ENCODE measurements around the gene AFF1. TPM values are rescaled to one million over a fixed set of nuclear protein-coding genes. Genes with fewer than 3 reads are reported as not detected.

AFF1 gene
- total RNA-seq, 3 donors from 2014 or later: 67.2 to 80.5 (median 70.5) TPM

- H3K27ac ChIP-seq: no peak overlapping the region
- TF ChIP-seq POLR2AphosphoS5 (IDR thresholded peaks at IDR 0.05) (no peak), CTCF (IDR thresholded peaks at IDR 0.05) (no peak), POLR2A (IDR thresholded peaks at IDR 0.05) (no peak)
- intact Hi-C loops (cut with DNase I; ENCODE audit: low total_unique reads): no loop called here
- H3K4me3 ChIP-seq: no peak overlapping the region
- DNase-seq (ENCODE audit: low spot score in 2 of 2): no peak
- no peaks in the 10 kb centered on the region for H3K9me3 ChIP-seq
- no peaks in the 10 kb centered on the region for H3K27me3 ChIP-seq
- no peaks in the 10 kb centered on the region for H3K36me3 ChIP-seq
- H3K4me1 ChIP-seq: no peaks in the 10 kb centered on the region
These were observed 22.4 kb downstream of the AFF1 start for GRCh38 chr4:86957215-86957614.

GRCh38 chr4:86959588-86960500 lies 25.0 kb downstream of the AFF1 start:
- Histone ChIP-seq H3K4me3 (no peak overlapping the region), H3K36me3 (no peaks in the 10 kb centered on the region), H3K27me3 (no peaks in the 10 kb centered on the region), H3K4me1 (no peaks in the 10 kb centered on the region), H3K9me3 (no peaks in the 10 kb centered on the region), H3K27ac (no peak overlapping the region)
- intact Hi-C loops (cut with DNase I; ENCODE audit: low total_unique reads): no loop called here
- TF ChIP-seq POLR2AphosphoS5 (IDR thresholded peaks at IDR 0.05) (no peak), CTCF (IDR thresholded peaks at IDR 0.05) (no peak), POLR2A (IDR thresholded peaks at IDR 0.05) (no peak)
- DNase-seq (ENCODE audit: low spot score in 2 of 2): no peak

GRCh38 chr4:86960557-86960961 lies 25.7 kb downstream of the AFF1 start:
- Histone ChIP-seq H3K4me3 (no peak overlapping the region), H3K36me3 (no peaks in the 10 kb centered on the region), H3K27ac (no peak overlapping the region), H3K27me3 (no peaks in the 10 kb centered on the region), H3K4me1 (no peaks in the 10 kb centered on the region), H3K9me3 (no peaks in the 10 kb centered on the region)
- DNase-seq (ENCODE audit: low spot score in 2 of 2): no peak
- intact Hi-C loops (cut with DNase I; ENCODE audit: low total_unique reads): no loop called here
- TF ChIP-seq CTCF (IDR thresholded peaks at IDR 0.05): no peak
- TF ChIP-seq POLR2A (IDR thresholded peaks at IDR 0.05): no peak
- no peak for TF ChIP-seq POLR2AphosphoS5 (IDR thresholded peaks at IDR 0.05)

- no peaks in the 10 kb centered on the region for H3K27me3 ChIP-seq
- H3K4me3 ChIP-seq: no peak overlapping the region
- TF ChIP-seq CTCF (IDR thresholded peaks at IDR 0.05): no peak
- TF ChIP-seq POLR2A (IDR thresholded peaks at IDR 0.05): no peak
- TF ChIP-seq POLR2AphosphoS5 (IDR thresholded peaks at IDR 0.05): no peak
- H3K4me1 ChIP-seq: no peaks in the 10 kb centered on the region
- no peaks in the 10 kb centered on the region for H3K36me3 ChIP-seq
- DNase-seq (ENCODE audit: low spot score in 2 of 2): no peak
- no peaks in the 10 kb centered on the region for H3K9me3 ChIP-seq
- H3K27ac ChIP-seq: no peak overlapping the region
- intact Hi-C loops (cut with DNase I; ENCODE audit: low total_unique reads): no loop called here
These were observed 26.3 kb downstream of the AFF1 start for GRCh38 chr4:86961116-86961515.

- no peak for TF ChIP-seq POLR2A (IDR thresholded peaks at IDR 0.05)
- TF ChIP-seq POLR2AphosphoS5 (IDR thresholded peaks at IDR 0.05): no peak
- no peak for TF ChIP-seq CTCF (IDR thresholded peaks at IDR 0.05)
- DNase-seq (ENCODE audit: low spot score in 2 of 2): no peak
- no peaks in the 10 kb centered on the region for H3K9me3 ChIP-seq
- H3K27me3 ChIP-seq: no peaks in the 10 kb centered on the region
- H3K27ac ChIP-seq: no peak overlapping the region
- intact Hi-C loops (cut with DNase I; ENCODE audit: low total_unique reads): no loop called here
- no peaks in the 10 kb centered on the region for H3K4me1 ChIP-seq
- no peaks in the 10 kb centered on the region for H3K36me3 ChIP-seq
- H3K4me3 ChIP-seq: no peak overlapping the region
These were observed 26.9 kb downstream of the AFF1 start for GRCh38 chr4:86961605-86962295.
